ENCODE measurements around the gene DPH5. TPM values are rescaled to one million over a fixed set of nuclear protein-coding genes. Genes with fewer than 3 reads are reported as not detected.

The DPH5 gene
- total RNA-seq, 4 donors from 2014 or later = 14.8 to 26.8 (median 20.5) TPM

DNA sequence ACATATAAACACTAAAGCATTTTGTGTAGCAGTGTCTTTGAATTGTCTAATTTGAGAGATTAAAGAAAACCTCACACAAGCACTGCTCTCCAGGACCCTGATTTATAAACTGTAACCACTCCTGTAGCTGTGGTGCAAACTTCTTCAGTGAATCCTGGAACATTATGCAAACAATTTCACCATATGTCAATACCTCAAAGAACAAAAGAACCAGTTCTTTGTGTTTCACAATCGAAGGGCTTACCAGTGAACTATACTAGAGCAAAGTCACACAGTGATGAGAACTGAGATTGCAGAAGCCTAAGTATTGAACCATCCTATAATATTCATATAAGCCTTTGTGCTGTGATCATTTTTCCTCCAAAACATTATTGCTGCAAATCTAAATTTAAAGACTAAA, 21.5 kb downstream of the DPH5 start:
- ATAC-seq = peak; percentile 19
- H3K27me3 ChIP-seq = no peaks in the 10 kb centered on the region
- peaks cover 0 to 21% of the 10 kb centered on the region in 2 donors for H3K36me3 ChIP-seq
- peaks cover 0 to 26% (median 7%) of the 10 kb centered on the region in 3 donors for H3K4me1 ChIP-seq
- no peak for TF ChIP-seq EP300 (IDR thresholded peaks at IDR 0.05)
- TF ChIP-seq POLR2A (IDR thresholded peaks at IDR 0.05) = no peak
- TF ChIP-seq POLR2AphosphoS5 (IDR thresholded peaks at IDR 0.05) = no peak
- TF ChIP-seq, protein P1, sequence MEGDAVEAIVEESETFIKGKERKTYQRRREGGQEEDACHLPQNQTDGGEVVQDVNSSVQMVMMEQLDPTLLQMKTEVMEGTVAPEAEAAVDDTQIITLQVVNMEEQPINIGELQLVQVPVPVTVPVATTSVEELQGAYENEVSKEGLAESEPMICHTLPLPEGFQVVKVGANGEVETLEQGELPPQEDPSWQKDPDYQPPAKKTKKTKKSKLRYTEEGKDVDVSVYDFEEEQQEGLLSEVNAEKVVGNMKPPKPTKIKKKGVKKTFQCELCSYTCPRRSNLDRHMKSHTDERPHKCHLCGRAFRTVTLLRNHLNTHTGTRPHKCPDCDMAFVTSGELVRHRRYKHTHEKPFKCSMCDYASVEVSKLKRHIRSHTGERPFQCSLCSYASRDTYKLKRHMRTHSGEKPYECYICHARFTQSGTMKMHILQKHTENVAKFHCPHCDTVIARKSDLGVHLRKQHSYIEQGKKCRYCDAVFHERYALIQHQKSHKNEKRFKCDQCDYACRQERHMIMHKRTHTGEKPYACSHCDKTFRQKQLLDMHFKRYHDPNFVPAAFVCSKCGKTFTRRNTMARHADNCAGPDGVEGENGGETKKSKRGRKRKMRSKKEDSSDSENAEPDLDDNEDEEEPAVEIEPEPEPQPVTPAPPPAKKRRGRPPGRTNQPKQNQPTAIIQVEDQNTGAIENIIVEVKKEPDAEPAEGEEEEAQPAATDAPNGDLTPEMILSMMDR (IDR thresholded peaks at IDR 0.05) = no peak
- WGBS, 2 donors (ENCODE audit: low coverage in 1 of 2) = 36 to 70% methylated on average over 1 of the region's 1 CpG
- peak overlapping the region in 1 of 4 donors; percentile 39 for H3K27ac ChIP-seq
- H3K4me3 ChIP-seq = no peak overlapping the region
- no peaks in the 10 kb centered on the region for H3K9me3 ChIP-seq

DNA sequence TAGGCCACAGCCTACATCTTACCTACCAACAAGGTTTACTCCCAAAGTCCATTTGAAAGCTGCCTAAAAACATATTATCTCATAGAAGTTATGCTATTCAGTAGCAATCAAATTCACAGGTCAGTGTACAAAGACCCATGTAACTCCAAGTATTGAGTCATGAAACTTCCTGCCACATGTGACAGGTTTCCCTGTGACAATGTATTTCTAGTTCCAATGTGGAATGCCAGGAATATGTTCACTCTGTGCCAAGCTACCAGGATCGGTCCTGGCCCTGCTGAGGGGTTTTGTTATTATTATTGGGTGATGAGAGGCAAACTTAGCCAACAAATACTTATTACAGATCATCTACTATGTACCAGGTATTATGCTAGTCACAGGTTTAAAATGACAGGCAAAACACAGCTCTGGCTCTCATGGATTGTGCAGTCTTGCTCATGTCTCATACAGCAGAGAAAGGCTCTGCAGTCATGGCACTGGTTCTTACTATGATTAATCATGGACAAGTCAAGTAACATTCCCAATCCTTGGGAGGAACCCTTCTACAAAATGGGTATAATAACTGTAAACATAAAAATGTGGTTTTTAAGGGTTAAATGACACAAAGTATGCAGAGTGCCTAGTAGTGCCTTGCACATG, 22.5 kb downstream of the DPH5 start:
- no peak for TF ChIP-seq EP300 (IDR thresholded peaks at IDR 0.05)
- TF ChIP-seq, protein P1 (IDR thresholded peaks at IDR 0.05) = no peak
- no peak for TF ChIP-seq POLR2AphosphoS5 (IDR thresholded peaks at IDR 0.05)
- TF ChIP-seq POLR2A (IDR thresholded peaks at IDR 0.05) = no peak
- Histone ChIP-seq H3K27ac (peak overlapping the region in 2 of 4 donors; percentile 9 to 49), H3K36me3 (peaks cover 0 to 22% of the 10 kb centered on the region in 2 donors), H3K4me3 (no peak overlapping the region), H3K27me3 (no peaks in the 10 kb centered on the region), H3K4me1 (peaks cover 0 to 26% (median 7%) of the 10 kb centered on the region in 3 donors), H3K9me3 (no peaks in the 10 kb centered on the region)
- 0 to 50% methylated on average over 1 of the region's 1 CpG for WGBS, 2 donors (ENCODE audit: low coverage in 1 of 2)
- no peak for ATAC-seq

DNA sequence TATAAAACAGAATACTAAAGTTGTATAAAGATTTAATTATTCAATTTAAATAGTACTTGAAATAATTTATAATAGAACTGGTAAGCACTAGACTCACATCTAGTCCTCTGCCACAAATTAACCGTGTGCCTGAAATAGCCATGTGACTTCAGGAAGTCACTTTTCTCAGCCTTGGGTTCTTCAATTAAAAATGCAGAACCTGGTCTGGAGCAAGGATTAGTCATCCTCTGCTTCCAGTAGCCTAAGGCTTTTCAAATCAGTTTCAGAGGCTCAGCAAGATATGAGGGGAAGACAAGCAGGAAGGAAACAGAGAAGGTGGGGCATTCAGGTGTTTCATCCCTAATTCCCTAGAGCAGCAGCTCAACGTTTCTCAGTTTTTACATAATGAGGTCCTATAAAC, 23.0 kb downstream of the DPH5 start:
- Histone ChIP-seq H3K4me1 (peaks cover 0 to 26% (median 7%) of the 10 kb centered on the region in 3 donors), H3K4me3 (no peak overlapping the region), H3K27ac (peak overlapping the region in 2 of 4 donors; percentile 9 to 49), H3K36me3 (peaks cover 0 to 22% of the 10 kb centered on the region in 2 donors), H3K9me3 (no peaks in the 10 kb centered on the region), H3K27me3 (no peaks in the 10 kb centered on the region)
- WGBS, 2 donors (ENCODE audit: low coverage in 1 of 2) = 42 to 43% methylated on average over 2 of the region's 2 CpGs
- no peak for ATAC-seq
- TF ChIP-seq POLR2A (IDR thresholded peaks at IDR 0.05) (no peak), EP300 (IDR thresholded peaks at IDR 0.05) (no peak), POLR2AphosphoS5 (IDR thresholded peaks at IDR 0.05) (no peak)
- TF ChIP-seq, protein P1 (IDR thresholded peaks at IDR 0.05) = no peak

DNA sequence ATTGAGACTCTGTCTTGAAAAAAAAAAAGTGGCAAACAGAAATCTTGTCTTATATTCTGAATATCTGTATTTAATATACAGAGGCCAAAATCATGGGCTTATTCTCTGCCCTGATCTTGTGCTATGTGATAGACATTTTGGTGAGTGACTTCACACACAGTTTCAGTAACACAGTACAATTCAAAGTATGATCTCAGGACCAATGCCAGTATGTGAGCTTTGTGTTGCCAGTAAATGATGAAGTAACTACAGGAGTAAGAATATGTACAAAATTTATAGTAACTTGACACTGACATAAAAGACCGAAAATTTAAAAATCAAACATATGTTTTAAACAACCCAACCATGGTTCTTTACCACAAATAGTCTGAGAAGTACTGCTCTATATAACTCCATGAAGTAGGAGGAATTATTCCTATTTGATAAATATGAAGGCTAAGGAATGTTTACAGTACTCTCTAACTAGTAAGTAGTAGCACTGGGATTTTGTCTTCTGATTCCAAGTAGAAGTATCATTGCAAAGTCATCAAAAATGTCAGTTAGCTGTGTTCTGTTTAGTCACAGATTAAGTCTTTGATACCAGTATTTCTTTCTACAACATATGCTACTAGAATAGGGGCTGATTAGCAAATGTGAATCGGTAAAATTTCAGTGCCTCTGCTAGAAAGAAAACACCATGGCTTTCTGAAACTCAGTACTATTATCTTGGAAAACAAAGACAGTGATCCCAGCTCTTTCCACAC, 25.3 kb downstream of the DPH5 start:
- Histone ChIP-seq H3K36me3 (peaks cover 0 to 22% of the 10 kb centered on the region in 2 donors), H3K4me3 (no peak overlapping the region), H3K27ac (no peak overlapping the region), H3K27me3 (no peaks in the 10 kb centered on the region), H3K9me3 (no peaks in the 10 kb centered on the region), H3K4me1 (peaks cover 0 to 34% (median 7%) of the 10 kb centered on the region in 3 donors)
- TF ChIP-seq, protein P1 (IDR thresholded peaks at IDR 0.05) = no peak
- WGBS, 2 donors (ENCODE audit: low coverage in 1 of 2) = 70 to 77% methylated on average over 2 of the region's 2 CpGs
- no peak for ATAC-seq
